ENCODE results near the gene URB1.
"Not testable (repeated sequence)": the region's sequence is repeated elsewhere in the genome, so short reads cannot be mapped to it uniquely, and the experiment has no call there.

URB1 gene

DNA sequence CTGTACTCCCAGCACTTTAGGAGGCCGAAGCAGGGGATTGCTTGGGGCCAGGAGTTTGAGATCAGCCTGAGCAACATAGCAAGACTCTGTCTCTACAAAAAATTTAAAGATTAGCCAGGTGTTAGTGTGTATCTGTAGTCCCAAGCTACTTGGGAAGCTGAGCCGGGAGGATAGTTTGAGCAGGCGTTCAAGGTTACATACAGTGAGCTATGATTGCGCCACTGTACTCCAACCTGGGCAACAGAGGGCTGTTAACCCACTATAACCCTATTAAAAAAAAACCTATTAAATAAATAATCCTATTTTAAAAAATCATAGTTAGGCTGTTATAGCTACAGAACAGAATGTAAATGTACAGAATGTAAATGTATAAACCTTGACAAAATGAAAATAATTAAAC lies 116.1 kb downstream of the URB1 start:
- TF ChIP-seq, protein P1, sequence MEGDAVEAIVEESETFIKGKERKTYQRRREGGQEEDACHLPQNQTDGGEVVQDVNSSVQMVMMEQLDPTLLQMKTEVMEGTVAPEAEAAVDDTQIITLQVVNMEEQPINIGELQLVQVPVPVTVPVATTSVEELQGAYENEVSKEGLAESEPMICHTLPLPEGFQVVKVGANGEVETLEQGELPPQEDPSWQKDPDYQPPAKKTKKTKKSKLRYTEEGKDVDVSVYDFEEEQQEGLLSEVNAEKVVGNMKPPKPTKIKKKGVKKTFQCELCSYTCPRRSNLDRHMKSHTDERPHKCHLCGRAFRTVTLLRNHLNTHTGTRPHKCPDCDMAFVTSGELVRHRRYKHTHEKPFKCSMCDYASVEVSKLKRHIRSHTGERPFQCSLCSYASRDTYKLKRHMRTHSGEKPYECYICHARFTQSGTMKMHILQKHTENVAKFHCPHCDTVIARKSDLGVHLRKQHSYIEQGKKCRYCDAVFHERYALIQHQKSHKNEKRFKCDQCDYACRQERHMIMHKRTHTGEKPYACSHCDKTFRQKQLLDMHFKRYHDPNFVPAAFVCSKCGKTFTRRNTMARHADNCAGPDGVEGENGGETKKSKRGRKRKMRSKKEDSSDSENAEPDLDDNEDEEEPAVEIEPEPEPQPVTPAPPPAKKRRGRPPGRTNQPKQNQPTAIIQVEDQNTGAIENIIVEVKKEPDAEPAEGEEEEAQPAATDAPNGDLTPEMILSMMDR (IDR thresholded peaks at IDR 0.05; ENCODE audit: low read length) = no peak
- H3K79me2 ChIP-seq (ENCODE audit: insufficient read depth, low read length) = peaks cover 8% of the 10 kb centered on the region; the same call in 1 of the 2 replicates
- H3K9me3 ChIP-seq (ENCODE audit: low read length) = no peaks in the 10 kb centered on the region
- H3K4me1 ChIP-seq (ENCODE audit: insufficient read depth, low read length, severe bottlenecking) = peaks cover 19% of the 10 kb centered on the region
- no peaks in the 10 kb centered on the region for H3K9me2 ChIP-seq (ENCODE audit: low read depth, low read length)
- peaks cover 7% of the 10 kb centered on the region; the same call in 1 of the 2 replicates for H3K36me3 ChIP-seq (ENCODE audit: insufficient read depth, low read length)
- H3F3A ChIP-seq (ENCODE audit: insufficient read depth, low read length) = no peaks in the 10 kb centered on the region
- no peaks in the 10 kb centered on the region for H4K20me1 ChIP-seq (ENCODE audit: insufficient read depth, low read length)
- no peaks in the 10 kb centered on the region for H3K27me3 ChIP-seq (ENCODE audit: insufficient read depth, low read length)
- no peak overlapping the region for H3K4me3 ChIP-seq (ENCODE audit: low read depth, low read length, poor library complexity, severe bottlenecking)
- no peak overlapping the region for H3K27ac ChIP-seq (ENCODE audit: low read depth, low read length, poor library complexity, severe bottlenecking)
- H2AFZ ChIP-seq (ENCODE audit: low read length) = no peak overlapping the region
- no peak overlapping the region for H3K4me2 ChIP-seq (ENCODE audit: low read length)
- H3K9ac ChIP-seq (ENCODE audit: low read length) = no peak overlapping the region

DNA sequence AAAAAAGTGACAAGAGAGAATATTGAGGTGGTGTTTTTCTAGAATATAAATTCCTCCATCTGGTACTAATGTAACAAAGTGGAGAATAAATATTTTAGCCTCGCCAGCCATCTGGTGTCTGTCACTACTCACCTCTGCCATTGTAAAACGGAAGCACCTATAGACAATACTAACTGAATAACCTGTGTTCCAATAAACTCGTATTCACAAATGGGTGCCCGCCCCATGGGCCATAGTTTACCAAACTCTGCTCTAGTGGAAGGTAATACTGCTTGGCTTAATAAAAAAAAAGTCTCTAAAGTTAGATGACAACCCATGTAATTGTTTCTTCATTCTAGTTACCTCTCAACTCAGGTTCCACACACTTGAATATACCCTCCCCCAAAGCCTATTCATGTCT lies 122.1 kb downstream of the URB1 start:
- Histone ChIP-seq H3K79me2 (ENCODE audit: insufficient read depth, low read length) (no peaks in the 10 kb centered on the region), H3K4me3 (ENCODE audit: low read depth, low read length, poor library complexity, severe bottlenecking) (no peak overlapping the region), H3K36me3 (ENCODE audit: insufficient read depth, low read length) (peaks cover 43% of the 10 kb centered on the region), H2AFZ (ENCODE audit: low read length) (no peak overlapping the region), H3K9ac (ENCODE audit: low read length) (no peak overlapping the region), H4K20me1 (ENCODE audit: insufficient read depth, low read length) (no peaks in the 10 kb centered on the region), H3K4me2 (ENCODE audit: low read length) (no peak overlapping the region), H3K27me3 (ENCODE audit: insufficient read depth, low read length) (no peaks in the 10 kb centered on the region), H3F3A (ENCODE audit: insufficient read depth, low read length) (no peaks in the 10 kb centered on the region), H3K9me3 (ENCODE audit: low read length) (no peaks in the 10 kb centered on the region), H3K4me1 (ENCODE audit: insufficient read depth, low read length, severe bottlenecking) (no peaks in the 10 kb centered on the region), H3K27ac (ENCODE audit: low read depth, low read length, poor library complexity, severe bottlenecking) (no peak overlapping the region), H3K9me2 (ENCODE audit: low read depth, low read length) (no peaks in the 10 kb centered on the region)
- TF ChIP-seq, protein P1 (IDR thresholded peaks at IDR 0.05; ENCODE audit: low read length) = no peak
- no peak for TF ChIP-seq EZH2 (IDR thresholded peaks at IDR 0.05; ENCODE audit: borderline replicate concordance, low read length)

GRCh38 chr21:32265321-32265720 lies 127.5 kb downstream of the URB1 start:
- H3K9me3 ChIP-seq (ENCODE audit: low read length); H3K4me2 ChIP-seq (ENCODE audit: low read length); H2AFZ ChIP-seq (ENCODE audit: low read length); H3K4me1 ChIP-seq (ENCODE audit: insufficient read depth, low read length, severe bottlenecking); H3F3A ChIP-seq (ENCODE audit: insufficient read depth, low read length); H3K27ac ChIP-seq (ENCODE audit: low read depth, low read length, poor library complexity, severe bottlenecking); H3K4me3 ChIP-seq (ENCODE audit: low read depth, low read length, poor library complexity, severe bottlenecking); H3K27me3 ChIP-seq (ENCODE audit: insufficient read depth, low read length); H3K9me2 ChIP-seq (ENCODE audit: low read depth, low read length); H3K9ac ChIP-seq (ENCODE audit: low read length); H4K20me1 ChIP-seq (ENCODE audit: insufficient read depth, low read length); H3K79me2 ChIP-seq (ENCODE audit: insufficient read depth, low read length): not testable (repeated sequence)
- peaks cover 29% of the 10 kb centered on the region for H3K36me3 ChIP-seq (ENCODE audit: insufficient read depth, low read length)

DNA sequence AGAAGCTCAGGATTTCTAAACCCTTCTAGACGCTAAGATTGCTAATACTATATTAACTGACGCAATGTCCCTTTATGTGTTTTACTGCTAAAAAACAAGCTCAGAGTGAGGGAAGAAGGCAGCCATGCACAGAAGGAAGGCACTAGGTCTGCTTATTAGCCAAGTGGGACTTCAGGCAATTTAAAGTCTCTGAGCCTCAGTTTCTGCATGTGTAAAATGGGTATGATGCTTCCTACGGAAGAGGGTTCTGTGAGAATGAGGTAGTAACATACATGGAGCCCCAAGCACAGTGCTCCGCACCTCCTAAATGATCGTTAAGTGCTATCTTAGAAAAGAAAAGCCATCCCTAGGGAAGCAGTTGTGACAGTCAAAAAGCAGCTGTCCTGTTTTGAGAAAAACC lies 130.9 kb downstream of the URB1 start:
- Histone ChIP-seq H3K79me2 (ENCODE audit: insufficient read depth, low read length) (no peaks in the 10 kb centered on the region), H3K36me3 (ENCODE audit: insufficient read depth, low read length) (peaks cover 4% of the 10 kb centered on the region), H3K4me2 (ENCODE audit: low read length) (no peak overlapping the region), H3K9ac (ENCODE audit: low read length) (no peak overlapping the region), H3K4me1 (ENCODE audit: insufficient read depth, low read length, severe bottlenecking) (no peaks in the 10 kb centered on the region), H3K9me2 (ENCODE audit: low read depth, low read length) (no peaks in the 10 kb centered on the region), H3K27me3 (ENCODE audit: insufficient read depth, low read length) (no peaks in the 10 kb centered on the region), H2AFZ (ENCODE audit: low read length) (no peak overlapping the region), H3K9me3 (ENCODE audit: low read length) (no peaks in the 10 kb centered on the region), H3F3A (ENCODE audit: insufficient read depth, low read length) (no peaks in the 10 kb centered on the region), H4K20me1 (ENCODE audit: insufficient read depth, low read length) (no peaks in the 10 kb centered on the region), H3K27ac (ENCODE audit: low read depth, low read length, poor library complexity, severe bottlenecking) (no peak overlapping the region), H3K4me3 (ENCODE audit: low read depth, low read length, poor library complexity, severe bottlenecking) (no peak overlapping the region)
- TF ChIP-seq, protein P1 (IDR thresholded peaks at IDR 0.05; ENCODE audit: low read length) = no peak
- no peak for TF ChIP-seq EZH2 (IDR thresholded peaks at IDR 0.05; ENCODE audit: borderline replicate concordance, low read length)
